GM12801 (cell line): ENCODE data around the gene HS6ST2.

ENCODE experiments used
- TF ChIP-seq, protein P1 (sequence below): IDR thresholded peaks from one replicate; pipeline ENCODE4 v1.5.1; 2011; ENCODE audit warnings: control low read depth; ENCODE audit not compliant: insufficient read length; ENCODE audit errors: extremely low read depth

Gene HS6ST2

DNA sequence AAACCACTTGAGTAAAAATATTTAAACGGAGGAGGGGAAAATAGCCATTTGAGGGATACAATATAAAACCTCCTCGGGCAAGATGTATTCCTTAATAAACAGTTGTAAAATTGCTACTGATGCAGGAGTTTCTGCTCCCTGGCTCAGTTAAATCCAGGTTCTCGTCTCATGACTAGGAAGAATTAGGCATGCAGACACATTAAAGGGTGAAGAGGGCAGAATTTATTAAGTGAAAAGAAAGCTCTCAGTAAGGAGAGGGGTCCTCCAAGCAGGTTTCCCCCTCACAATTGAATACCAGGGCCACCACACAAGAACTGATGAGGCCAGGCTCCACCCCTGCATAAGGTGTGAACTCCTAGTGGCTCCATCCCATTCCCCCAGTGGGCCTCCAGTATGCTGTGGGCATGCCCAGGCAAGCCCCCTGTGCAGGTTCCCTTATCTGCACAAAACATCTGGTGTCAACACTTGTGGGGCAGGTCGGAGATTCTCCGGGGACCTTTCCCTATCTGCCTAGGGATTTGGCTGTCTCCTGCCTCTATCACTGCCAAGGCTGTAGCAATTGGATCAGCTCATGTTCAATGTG, 80.4 kb downstream of the HS6ST2 start:
- TF ChIP-seq, protein P1, sequence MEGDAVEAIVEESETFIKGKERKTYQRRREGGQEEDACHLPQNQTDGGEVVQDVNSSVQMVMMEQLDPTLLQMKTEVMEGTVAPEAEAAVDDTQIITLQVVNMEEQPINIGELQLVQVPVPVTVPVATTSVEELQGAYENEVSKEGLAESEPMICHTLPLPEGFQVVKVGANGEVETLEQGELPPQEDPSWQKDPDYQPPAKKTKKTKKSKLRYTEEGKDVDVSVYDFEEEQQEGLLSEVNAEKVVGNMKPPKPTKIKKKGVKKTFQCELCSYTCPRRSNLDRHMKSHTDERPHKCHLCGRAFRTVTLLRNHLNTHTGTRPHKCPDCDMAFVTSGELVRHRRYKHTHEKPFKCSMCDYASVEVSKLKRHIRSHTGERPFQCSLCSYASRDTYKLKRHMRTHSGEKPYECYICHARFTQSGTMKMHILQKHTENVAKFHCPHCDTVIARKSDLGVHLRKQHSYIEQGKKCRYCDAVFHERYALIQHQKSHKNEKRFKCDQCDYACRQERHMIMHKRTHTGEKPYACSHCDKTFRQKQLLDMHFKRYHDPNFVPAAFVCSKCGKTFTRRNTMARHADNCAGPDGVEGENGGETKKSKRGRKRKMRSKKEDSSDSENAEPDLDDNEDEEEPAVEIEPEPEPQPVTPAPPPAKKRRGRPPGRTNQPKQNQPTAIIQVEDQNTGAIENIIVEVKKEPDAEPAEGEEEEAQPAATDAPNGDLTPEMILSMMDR, result no peak

DNA sequence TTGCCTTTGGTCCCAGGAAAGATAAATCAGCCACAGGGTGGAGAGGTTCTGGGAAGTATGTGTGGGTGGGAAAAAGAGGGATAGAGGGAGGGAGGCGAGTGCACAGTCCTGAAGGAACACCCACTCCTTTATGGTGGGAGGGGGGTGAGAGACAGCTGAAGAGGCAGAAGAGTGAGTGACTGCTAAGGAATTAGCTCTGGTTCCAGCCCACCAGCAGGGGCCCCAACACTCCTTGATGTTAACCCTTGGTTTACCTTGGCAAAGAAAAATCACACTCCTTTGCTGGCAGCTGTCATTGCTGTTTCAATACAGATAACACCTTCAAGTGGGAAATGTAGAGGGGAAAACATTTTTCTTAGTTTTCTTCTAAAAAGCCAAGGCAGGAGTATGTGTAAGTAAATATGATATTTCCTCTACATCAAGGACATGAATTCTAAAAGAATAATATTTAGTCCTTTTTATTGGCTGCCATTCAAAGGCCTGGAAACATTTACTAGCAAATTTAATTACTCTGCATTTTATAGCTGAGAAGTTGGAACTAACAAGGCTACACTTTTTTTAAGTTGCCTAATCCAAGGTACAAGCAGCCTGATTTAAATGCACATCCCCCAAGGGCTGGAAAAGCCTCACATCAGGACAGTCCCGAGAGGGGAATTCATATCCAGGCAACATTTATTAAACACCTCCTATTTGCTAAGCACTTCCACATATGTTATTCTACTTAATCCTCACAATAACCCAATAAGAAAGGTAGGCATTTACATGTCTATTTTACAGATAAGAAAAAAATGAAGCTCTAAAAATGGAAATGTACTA, 81.7 kb downstream of the HS6ST2 start:
- TF ChIP-seq, protein P1, result no peak

DNA sequence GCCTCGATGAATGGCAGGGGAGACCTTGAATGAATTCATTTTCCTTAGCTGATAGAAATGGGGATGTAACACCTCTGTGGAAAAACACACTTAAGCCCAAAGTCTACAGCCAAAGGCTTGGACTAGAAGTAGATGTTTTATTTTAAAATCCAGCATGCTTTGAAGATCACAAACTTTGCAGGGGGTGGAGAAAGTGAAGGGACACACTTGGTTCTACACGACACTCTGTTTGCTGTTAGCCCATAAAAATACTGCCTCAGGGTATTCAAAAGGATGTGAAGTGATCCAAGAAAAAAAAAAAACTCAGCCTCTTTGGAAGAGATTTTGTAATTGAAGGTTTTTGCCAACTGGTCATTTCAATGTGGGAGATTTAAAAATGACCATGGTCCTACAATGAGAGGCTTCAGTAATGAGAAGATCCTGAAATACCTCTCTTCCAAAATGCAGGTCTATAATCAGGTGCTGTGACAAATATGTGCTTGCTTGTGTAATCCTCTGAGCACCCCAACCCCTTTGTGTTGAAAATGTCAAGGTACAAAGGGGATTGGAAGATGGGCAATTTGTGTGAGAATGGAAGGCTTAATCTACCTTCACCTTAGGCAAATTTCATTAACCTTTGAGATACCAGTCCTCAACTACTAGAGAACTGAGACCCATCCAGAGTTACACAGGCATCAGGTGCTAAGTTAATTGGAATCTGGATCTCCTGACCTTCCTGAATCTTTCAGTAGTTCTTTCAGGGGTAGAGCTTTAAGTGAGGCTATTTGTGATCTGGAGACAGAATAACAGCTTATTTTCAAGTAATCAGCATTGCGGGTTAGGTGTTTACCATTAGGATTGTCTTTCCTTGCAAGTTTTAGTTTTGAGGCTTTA, 82.5 kb downstream of the HS6ST2 start:
- TF ChIP-seq, protein P1, result no peak

DNA sequence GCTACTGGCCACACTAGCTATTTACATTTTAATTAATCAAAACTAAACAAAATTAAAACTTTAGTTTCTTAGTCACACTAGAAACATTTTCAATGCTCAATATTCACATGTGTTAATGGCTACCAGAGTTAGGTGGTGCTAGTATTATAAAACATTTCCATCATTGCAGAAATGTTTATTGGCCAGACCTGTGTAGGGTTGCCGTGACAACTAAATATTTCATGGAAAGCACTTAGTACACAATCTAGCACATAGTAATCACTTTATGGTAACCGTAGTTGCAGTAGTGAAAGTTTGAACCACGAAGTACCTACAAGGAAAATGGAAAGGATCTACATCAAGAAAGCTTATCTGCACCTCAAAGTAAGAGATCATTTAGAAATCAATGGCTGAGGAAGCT, 95.9 kb downstream of the HS6ST2 start:
- TF ChIP-seq, protein P1, result no peak

DNA sequence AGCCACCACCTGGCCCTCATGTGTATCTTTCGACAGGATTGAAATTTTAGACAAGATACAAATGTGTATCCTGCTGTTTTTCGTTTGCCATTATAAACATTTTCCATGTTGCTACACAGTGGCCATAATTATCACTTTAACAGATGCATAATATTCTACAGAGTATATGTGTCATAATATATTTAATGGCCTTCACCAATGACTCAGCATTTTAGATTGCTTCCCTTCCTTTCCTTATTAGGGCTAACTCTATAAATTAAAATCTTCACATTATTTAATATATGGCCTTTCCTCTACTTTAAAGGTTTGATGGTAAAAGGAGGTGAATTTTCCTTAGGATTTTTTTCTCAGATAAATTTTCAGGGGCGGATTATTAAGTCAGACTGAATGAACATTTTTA, 97.4 kb downstream of the HS6ST2 start:
- TF ChIP-seq, protein P1, result no peak

DNA sequence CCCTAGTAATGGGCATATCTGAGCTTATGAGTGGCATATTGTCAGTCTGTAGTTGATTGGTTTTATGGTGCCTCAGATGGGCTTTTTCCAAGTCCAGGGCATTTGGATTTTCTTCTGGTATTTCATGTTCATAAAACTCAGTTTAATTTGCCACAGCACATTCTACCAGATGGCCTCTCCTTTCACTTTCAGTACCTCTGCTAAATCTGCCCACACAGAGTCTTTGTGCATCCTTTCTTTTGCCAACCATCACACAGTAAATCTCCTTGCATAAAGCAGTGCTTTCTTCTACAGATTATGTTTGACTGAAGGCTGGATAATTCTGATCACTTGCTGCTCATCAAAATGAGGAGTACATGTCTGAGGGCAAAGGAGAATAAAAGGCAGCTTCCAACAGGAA, 98.2 kb downstream of the HS6ST2 start:
- TF ChIP-seq, protein P1, result no peak

DNA sequence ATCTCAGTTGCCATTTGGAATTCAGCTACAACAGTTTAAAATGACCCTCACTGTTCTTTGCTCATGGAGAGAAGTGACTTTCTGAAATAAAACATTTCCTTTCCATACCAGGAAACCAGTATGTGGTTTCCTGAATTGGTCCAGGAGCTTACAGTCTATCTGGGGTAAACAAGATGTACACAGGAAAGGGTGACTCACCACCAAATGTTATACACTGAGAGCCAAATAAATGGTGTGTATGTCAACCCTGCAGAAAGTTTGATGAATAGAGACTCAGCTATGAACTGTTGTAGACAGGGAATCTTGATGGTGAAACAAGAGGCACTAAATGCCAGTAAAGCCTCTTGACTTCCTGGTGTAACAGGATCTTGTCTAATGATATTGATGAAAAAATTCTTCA, 100.4 kb downstream of the HS6ST2 start:
- TF ChIP-seq, protein P1, result no peak
